ENCODE data around the gene EPB41. TPM values are rescaled to one million over a fixed set of nuclear protein-coding genes. Genes with fewer than 3 reads are reported as not detected.
A peak's percentile ranks its signal among the peaks of the same experiment; 100 is the strongest.
"Not testable (repeated sequence)": the region's sequence is repeated elsewhere in the genome, so short reads cannot be mapped to it uniquely, and the experiment has no call there.

The EPB41 gene
- total RNA-seq, 1 donor from 2014 or later = 82.6 TPM

GRCh38 chr1:29082519-29082918 lies 168.2 kb downstream of the EPB41 start:
- Mint-ChIP-seq H3K36me3 (ENCODE audit: low read depth, unreplicated experiment) (no peaks in the 10 kb centered on the region), H3K27me3 (ENCODE audit: unreplicated experiment) (no peaks in the 10 kb centered on the region), H3K9me3 (ENCODE audit: unreplicated experiment) (no peaks in the 10 kb centered on the region), H3K4me1 (ENCODE audit: unreplicated experiment) (no peaks in the 10 kb centered on the region), H3K27ac (ENCODE audit: unreplicated experiment) (no peak overlapping the region), H3K4me3 (ENCODE audit: unreplicated experiment) (no peak overlapping the region)
- no peak for DNase-seq (ENCODE audit: low spot score)
- TF ChIP-seq CTCF (IDR thresholded peaks at IDR 0.05; ENCODE audit: unreplicated experiment) = no peak

GRCh38 chr1:29083317-29084195 lies 169.2 kb downstream of the EPB41 start:
- Mint-ChIP-seq H3K27ac (ENCODE audit: unreplicated experiment) (no peak overlapping the region), H3K36me3 (ENCODE audit: low read depth, unreplicated experiment) (no peaks in the 10 kb centered on the region), H3K4me3 (ENCODE audit: unreplicated experiment) (no peak overlapping the region), H3K9me3 (ENCODE audit: unreplicated experiment) (no peaks in the 10 kb centered on the region), H3K27me3 (ENCODE audit: unreplicated experiment) (no peaks in the 10 kb centered on the region), H3K4me1 (ENCODE audit: unreplicated experiment) (no peaks in the 10 kb centered on the region)
- DNase-seq (ENCODE audit: low spot score) = no peak
- TF ChIP-seq CTCF (IDR thresholded peaks at IDR 0.05; ENCODE audit: unreplicated experiment) = no peak

- Mint-ChIP-seq H3K27me3 (ENCODE audit: unreplicated experiment) (no peaks in the 10 kb centered on the region), H3K9me3 (ENCODE audit: unreplicated experiment) (no peaks in the 10 kb centered on the region), H3K27ac (ENCODE audit: unreplicated experiment) (no peak overlapping the region), H3K36me3 (ENCODE audit: low read depth, unreplicated experiment) (no peaks in the 10 kb centered on the region), H3K4me3 (ENCODE audit: unreplicated experiment) (no peak overlapping the region), H3K4me1 (ENCODE audit: unreplicated experiment) (no peaks in the 10 kb centered on the region)
- DNase-seq (ENCODE audit: low spot score) = no peak
- no peak for TF ChIP-seq CTCF (IDR thresholded peaks at IDR 0.05; ENCODE audit: unreplicated experiment)
Measured at GRCh38 chr1:29084196-29084521, 169.8 kb downstream of the EPB41 start.

- Mint-ChIP-seq H3K27me3 (ENCODE audit: unreplicated experiment) (no peaks in the 10 kb centered on the region), H3K4me1 (ENCODE audit: unreplicated experiment) (no peaks in the 10 kb centered on the region), H3K27ac (ENCODE audit: unreplicated experiment) (no peak overlapping the region), H3K36me3 (ENCODE audit: low read depth, unreplicated experiment) (peaks cover 16% of the 10 kb centered on the region), H3K4me3 (ENCODE audit: unreplicated experiment) (no peak overlapping the region), H3K9me3 (ENCODE audit: unreplicated experiment) (no peaks in the 10 kb centered on the region)
- no peak for DNase-seq (ENCODE audit: low spot score)
- TF ChIP-seq CTCF (IDR thresholded peaks at IDR 0.05; ENCODE audit: unreplicated experiment) = no peak
Measured at GRCh38 chr1:29090937-29091618, 176.7 kb downstream of the EPB41 start.

- not testable (repeated sequence) for H3K27me3 Mint-ChIP-seq (ENCODE audit: unreplicated experiment)
- peaks cover 23% of the 10 kb centered on the region for H3K36me3 Mint-ChIP-seq (ENCODE audit: low read depth, unreplicated experiment)
Measured at GRCh38 chr1:29092704-29093103, 178.3 kb downstream of the EPB41 start.

More at GRCh38 chr1:29092704-29093103, 178.3 kb downstream of the EPB41 start:
- H3K4me3 Mint-ChIP-seq (ENCODE audit: unreplicated experiment) = peak overlapping the region; percentile 38
- H3K27ac Mint-ChIP-seq (ENCODE audit: unreplicated experiment); H3K9me3 Mint-ChIP-seq (ENCODE audit: unreplicated experiment); H3K4me1 Mint-ChIP-seq (ENCODE audit: unreplicated experiment); DNase-seq (ENCODE audit: low spot score): not testable (repeated sequence)

Measured in endothelial cell (in vitro differentiated cells).